Type B pancreatic cell (in vitro differentiated cells): ENCODE results near the gene MTIF3. TPM values are rescaled to one million over a fixed set of nuclear protein-coding genes. Genes with fewer than 3 reads are reported as not detected.

ENCODE experiments used
- DNase-seq: peaks from one replicate; pipeline ENCODE4 v3.0.0; 2021; ENCODE audit warnings: mixed read lengths; ENCODE audit not compliant: unreplicated experiment; ENCODE audit errors: extremely low spot score
- H3K27ac Mint-ChIP-seq: 2 replicates; pipeline ENCODE4 v1.8.0; 2021; ENCODE audit warnings: mild to moderate bottlenecking, mixed read lengths
- H3K27me3 Mint-ChIP-seq: 2 replicates; pipeline ENCODE4 v1.8.0; 2021; ENCODE audit warnings: mixed read lengths
- H3K36me3 Mint-ChIP-seq: 2 replicates; pipeline ENCODE4 v1.8.0; 2021; ENCODE audit warnings: mixed read lengths
- H3K4me1 Mint-ChIP-seq: one replicate; pipeline ENCODE4 v1.8.0; 2021; ENCODE audit warnings: mixed read lengths; ENCODE audit not compliant: unreplicated experiment
- H3K4me3 Mint-ChIP-seq: 2 replicates; pipeline ENCODE4 v1.8.0; 2021; ENCODE audit warnings: mild to moderate bottlenecking, mixed read lengths
- H3K9me3 Mint-ChIP-seq: 2 replicates; pipeline ENCODE4 v1.8.0; 2021; ENCODE audit warnings: mixed read lengths
- total RNA-seq: library from RNA; stranded (reverse); gene quantifications from 2 replicates; pipeline ENCODE4 v1.2.1, GENCODE V29; 2021; ENCODE audit warnings: low replicate concordance
- TF ChIP-seq, protein P1 (sequence below): fragments of 200-600 bp; sonication (generic); conservative IDR thresholded peaks from 2 replicates; pipeline ENCODE4 v1.5.0; 2021; ENCODE audit warnings: antibody characterized with exemption, mild to moderate bottlenecking

The MTIF3 gene
- total RNA-seq, 1 donor from 2014 or later: 39.7 TPM

DNA sequence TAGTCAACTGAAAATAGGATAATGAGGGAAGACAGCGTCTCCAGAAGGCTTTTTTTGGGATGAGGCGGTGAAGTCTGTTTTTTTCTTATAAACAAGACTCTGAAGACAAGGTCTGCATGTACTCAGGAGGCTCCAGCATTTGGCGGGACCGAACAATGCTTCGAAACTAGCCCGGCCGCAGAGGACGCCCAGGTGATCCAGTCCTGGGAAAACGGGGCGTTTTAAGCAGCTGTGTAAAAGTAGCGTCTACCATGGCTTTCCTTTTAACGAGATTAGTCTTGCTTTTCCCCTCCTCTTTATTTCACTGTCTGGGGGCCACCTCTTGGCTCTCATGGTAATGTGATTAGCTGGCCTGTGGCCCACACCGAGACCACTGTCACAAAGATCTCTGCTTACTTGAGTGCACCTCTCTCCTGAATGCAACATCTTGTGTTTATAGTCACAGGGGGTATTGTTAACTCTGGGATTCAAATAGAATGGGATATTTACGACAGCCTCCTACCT is 55.3 kb downstream of the MTIF3 start:
- TF ChIP-seq, protein P1, sequence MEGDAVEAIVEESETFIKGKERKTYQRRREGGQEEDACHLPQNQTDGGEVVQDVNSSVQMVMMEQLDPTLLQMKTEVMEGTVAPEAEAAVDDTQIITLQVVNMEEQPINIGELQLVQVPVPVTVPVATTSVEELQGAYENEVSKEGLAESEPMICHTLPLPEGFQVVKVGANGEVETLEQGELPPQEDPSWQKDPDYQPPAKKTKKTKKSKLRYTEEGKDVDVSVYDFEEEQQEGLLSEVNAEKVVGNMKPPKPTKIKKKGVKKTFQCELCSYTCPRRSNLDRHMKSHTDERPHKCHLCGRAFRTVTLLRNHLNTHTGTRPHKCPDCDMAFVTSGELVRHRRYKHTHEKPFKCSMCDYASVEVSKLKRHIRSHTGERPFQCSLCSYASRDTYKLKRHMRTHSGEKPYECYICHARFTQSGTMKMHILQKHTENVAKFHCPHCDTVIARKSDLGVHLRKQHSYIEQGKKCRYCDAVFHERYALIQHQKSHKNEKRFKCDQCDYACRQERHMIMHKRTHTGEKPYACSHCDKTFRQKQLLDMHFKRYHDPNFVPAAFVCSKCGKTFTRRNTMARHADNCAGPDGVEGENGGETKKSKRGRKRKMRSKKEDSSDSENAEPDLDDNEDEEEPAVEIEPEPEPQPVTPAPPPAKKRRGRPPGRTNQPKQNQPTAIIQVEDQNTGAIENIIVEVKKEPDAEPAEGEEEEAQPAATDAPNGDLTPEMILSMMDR: no peak
- Mint-ChIP-seq H3K4me1 (no peaks in the 10 kb centered on the region), H3K9me3 (no peaks in the 10 kb centered on the region), H3K27ac (no peak overlapping the region), H3K36me3 (no peaks in the 10 kb centered on the region), H3K27me3 (peaks cover 17% of the 10 kb centered on the region), H3K4me3 (no peak overlapping the region)
- DNase-seq: no peak

DNA sequence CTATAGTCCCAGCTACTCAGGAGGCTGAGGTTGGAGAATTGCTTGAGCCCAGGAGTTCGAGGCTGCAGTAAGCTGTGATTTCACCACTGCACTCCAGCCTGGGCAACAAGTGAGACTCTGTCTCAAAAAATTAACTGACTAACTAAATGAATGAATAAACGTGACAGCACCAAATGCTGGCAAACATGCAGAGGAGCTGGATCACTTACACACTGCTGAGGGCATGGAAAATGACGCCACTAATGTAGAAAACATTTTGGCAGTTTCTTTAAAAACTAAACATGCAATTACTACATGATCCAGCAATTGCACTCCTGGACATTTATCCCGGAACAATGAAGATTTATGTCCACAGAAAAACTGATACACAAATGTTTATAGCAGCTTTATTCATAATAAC is 57.3 kb downstream of the MTIF3 start:
- Mint-ChIP-seq H3K27ac (no peak overlapping the region), H3K4me1 (no peaks in the 10 kb centered on the region), H3K36me3 (no peaks in the 10 kb centered on the region), H3K27me3 (peaks cover 20% of the 10 kb centered on the region), H3K9me3 (no peaks in the 10 kb centered on the region), H3K4me3 (no peak overlapping the region)
- no peak for DNase-seq
- TF ChIP-seq, protein P1: no peak

DNA sequence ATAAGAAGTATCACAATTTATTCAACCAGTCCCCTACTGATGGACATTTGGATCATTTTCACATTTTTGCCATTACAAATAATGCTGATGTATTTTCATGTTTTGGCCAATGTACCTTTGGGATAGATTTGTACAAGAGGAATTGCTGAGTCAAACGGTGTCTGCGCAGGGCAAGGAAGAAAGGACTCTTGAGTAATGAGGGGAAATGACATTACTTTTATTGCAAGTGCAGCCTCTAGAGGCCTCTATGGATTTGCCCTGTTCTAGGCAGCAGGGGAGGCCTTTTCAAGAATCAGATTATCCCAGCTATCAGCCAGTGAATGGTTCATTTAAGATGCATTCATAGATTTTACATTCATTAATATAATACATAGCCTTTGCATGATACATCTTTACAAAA is 58.9 kb downstream of the MTIF3 start:
- no peak overlapping the region for H3K4me3 Mint-ChIP-seq
- no peak for DNase-seq
- no peaks in the 10 kb centered on the region for H3K9me3 Mint-ChIP-seq
- H3K27ac Mint-ChIP-seq: no peak overlapping the region
- peaks cover 21% of the 10 kb centered on the region for H3K27me3 Mint-ChIP-seq
- H3K36me3 Mint-ChIP-seq: no peaks in the 10 kb centered on the region
- TF ChIP-seq, protein P1: no peak
- no peaks in the 10 kb centered on the region for H3K4me1 Mint-ChIP-seq

DNA sequence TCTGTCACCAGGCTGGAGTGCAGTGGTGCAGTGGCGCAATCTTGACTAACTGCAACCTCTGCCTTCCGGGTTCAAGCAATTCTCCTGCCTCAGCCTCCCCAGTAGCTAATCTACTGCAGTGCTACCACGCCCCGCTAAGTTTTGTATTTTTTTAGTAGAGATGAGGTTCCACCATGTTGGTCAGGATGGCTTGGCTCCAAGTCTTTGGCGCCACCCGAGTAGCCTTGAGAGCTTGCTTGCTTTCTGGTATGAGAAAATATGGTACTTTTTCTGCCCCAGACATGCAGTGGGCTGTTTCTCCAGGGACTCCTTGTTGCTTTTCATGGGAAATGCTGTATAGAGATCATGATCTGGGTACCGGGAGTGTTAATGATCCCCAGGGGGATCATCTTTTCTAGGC is 60.5 kb downstream of the MTIF3 start:
- TF ChIP-seq, protein P1: no peak

DNA sequence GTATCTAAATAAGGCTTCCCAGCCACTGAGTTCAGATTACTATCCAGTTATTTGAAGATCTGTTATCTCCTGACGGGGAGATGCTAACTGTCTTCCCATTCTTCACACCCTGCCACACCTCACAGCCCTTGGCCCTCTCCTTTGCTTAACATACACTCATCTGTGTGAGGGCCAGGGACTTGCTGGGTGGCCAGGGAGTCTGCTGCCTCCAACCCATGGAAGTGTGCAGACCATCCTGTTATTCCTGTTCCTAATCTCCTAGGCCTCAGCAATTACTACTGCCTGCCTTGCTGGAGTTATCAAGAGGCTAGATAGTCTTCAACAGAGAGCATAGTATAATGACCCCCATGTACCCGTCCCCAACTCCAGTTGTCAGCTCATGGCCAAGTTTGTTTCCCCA is 62.1 kb downstream of the MTIF3 start:
- H3K4me3 Mint-ChIP-seq: no peak overlapping the region
- peaks cover 24% of the 10 kb centered on the region for H3K27me3 Mint-ChIP-seq
- TF ChIP-seq, protein P1: no peak
- DNase-seq: no peak
- peaks cover 3% of the 10 kb centered on the region for H3K9me3 Mint-ChIP-seq
- H3K36me3 Mint-ChIP-seq: no peaks in the 10 kb centered on the region
- H3K4me1 Mint-ChIP-seq: no peaks in the 10 kb centered on the region
- no peak overlapping the region for H3K27ac Mint-ChIP-seq

More for the DNA sequence above, 60.5 kb downstream of the MTIF3 start:
- Mint-ChIP-seq H3K9me3 (no peaks in the 10 kb centered on the region), H3K4me1 (no peaks in the 10 kb centered on the region), H3K36me3 (no peaks in the 10 kb centered on the region), H3K4me3 (no peak overlapping the region), H3K27ac (no peak overlapping the region), H3K27me3 (peaks cover 21% of the 10 kb centered on the region)
- no peak for DNase-seq

Other genes starting within 250 kb of the MTIF3 start
- gene RPL21, start 199.0 kb downstream of the MTIF3 start, total RNA-seq: 949 and 1,036 TPM in 2 replicates
- gene RASL11A, start 179.7 kb downstream of the MTIF3 start, total RNA-seq: 15.9 and 19.0 TPM in 2 replicates
- 68.0 and 69.0 TPM in 2 replicates for gene GTF3A, start 25.9 kb downstream of the MTIF3 start, total RNA-seq
- gene LNX2, start 170.0 kb upstream of the MTIF3 start, total RNA-seq: 12.0 and 18.7 TPM in 2 replicates
- gene POLR1D, start 171.3 kb upstream of the MTIF3 start, total RNA-seq: 118 and 155 TPM in 2 replicates